Measurements from ENCODE around the gene EN1.

EN1 gene

GRCh38 chr2:118816669-118817068 is 30.8 kb downstream of the EN1 start:
- DNase-seq: no peak

- DNase-seq: no peak
Measured at GRCh38 chr2:118815731-118816130, 31.7 kb downstream of the EN1 start.

GRCh38 chr2:118815314-118815713 is 32.1 kb downstream of the EN1 start:
- DNase-seq: no peak

- no peak for DNase-seq
Measured at GRCh38 chr2:118814368-118814767, 33.1 kb downstream of the EN1 start.

GRCh38 chr2:118813601-118814339 is 33.7 kb downstream of the EN1 start:
- no peak for DNase-seq

- no peak for DNase-seq
Measured at GRCh38 chr2:118813111-118813510, 34.3 kb downstream of the EN1 start.

- no peak for DNase-seq
Measured at GRCh38 chr2:118812552-118812951, 34.9 kb downstream of the EN1 start.

- no peak for DNase-seq
Measured at GRCh38 chr2:118811514-118812115, 35.8 kb downstream of the EN1 start.

GRCh38 chr2:118810766-118811165 is 36.7 kb downstream of the EN1 start:
- DNase-seq: no peak

- DNase-seq: no peak
Measured at GRCh38 chr2:118808429-118808809, 39.0 kb downstream of the EN1 start.

- DNase-seq: no peak
Measured at GRCh38 chr2:118807668-118808428, 39.6 kb downstream of the EN1 start.

- no peak for DNase-seq
Measured at GRCh38 chr2:118806797-118807667, 40.4 kb downstream of the EN1 start.

- no peak for DNase-seq
Measured at GRCh38 chr2:118805064-118805690, 42.3 kb downstream of the EN1 start.

- no peak for DNase-seq
Measured at GRCh38 chr2:118803012-118803411, 44.4 kb downstream of the EN1 start.

GRCh38 chr2:118801151-118801550 is 46.3 kb downstream of the EN1 start:
- no peak for DNase-seq

- no peak for DNase-seq
Measured at GRCh38 chr2:118800736-118801135, 46.7 kb downstream of the EN1 start.

- no peak for DNase-seq
Measured at GRCh38 chr2:118794546-118794945, 52.9 kb downstream of the EN1 start.
